Measurements from ENCODE around the gene SOX13.

Gene SOX13

DNA sequence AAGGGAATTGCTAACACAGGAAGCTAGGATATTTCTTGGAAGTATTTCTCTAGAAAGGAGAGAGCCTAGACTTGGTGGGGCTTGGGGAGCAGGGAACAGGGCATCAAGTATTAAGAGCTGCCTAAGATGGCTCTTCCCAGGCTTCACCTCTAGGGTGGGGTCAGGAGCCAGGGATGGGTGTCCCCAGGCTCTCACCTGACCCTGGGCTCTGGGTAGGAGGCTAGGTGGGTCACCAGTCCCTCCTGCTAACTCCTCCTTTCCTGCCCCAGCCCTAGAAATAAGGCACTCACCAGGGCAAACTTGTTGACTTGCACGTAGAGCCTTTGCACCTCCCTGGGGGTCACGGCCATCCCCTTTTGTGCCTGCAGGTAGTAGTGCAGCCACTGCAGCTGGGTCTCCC lies 63.9 kb downstream of the SOX13 start:
- Histone ChIP-seq H3K14ac (ENCODE audit: low read length in 2 of 2) (no peak overlapping the region), H2BK5ac (ENCODE audit: low read depth, low read length, poor library complexity, severe bottlenecking) (no peak overlapping the region), H2BK15ac (ENCODE audit: low read depth, poor library complexity, severe bottlenecking) (no peak overlapping the region), H2AK5ac (ENCODE audit: low read length, severe bottlenecking) (no peak overlapping the region), H3K27ac (ENCODE audit: low read length, poor library complexity, severe bottlenecking) (no peak overlapping the region), H3K9me3 (ENCODE audit: control insufficient read depth, low read length) (no peaks in the 10 kb centered on the region), H4K91ac (ENCODE audit: low read length) (no peak overlapping the region), H4K8ac (ENCODE audit: low read length) (no peak overlapping the region), H2BK120ac (ENCODE audit: low read depth, low read length) (no peak overlapping the region), H2AFZ (ENCODE audit: low read depth, low read length) (no peak overlapping the region), H3K79me1 (replicated peaks; ENCODE audit: low read length, poor library complexity, severe bottlenecking) (no peaks in the 10 kb centered on the region), H3K9ac (ENCODE audit: low read length) (no peak overlapping the region), H2BK12ac (ENCODE audit: low read length in 2 of 2) (no peak overlapping the region), H3K4me3 (ENCODE audit: insufficient read depth in 1 of 2, low read depth in 1 of 2, low read length in 2 of 2) (no peak overlapping the region), H3K27me3 (ENCODE audit: control insufficient read depth in 1 of 2, insufficient read depth in 1 of 2, low read length in 2 of 2) (peaks cover 3 to 8% of the 10 kb centered on the region in 2 experiments), H3K4ac (ENCODE audit: low read depth in 1 of 2, low read length in 2 of 2) (no peak overlapping the region), H3K4me2 (ENCODE audit: low read length, poor library complexity, severe bottlenecking) (no peak overlapping the region), H3K23ac (ENCODE audit: low read length in 2 of 2) (no peak overlapping the region), H3K36me3 (ENCODE audit: control insufficient read depth in 1 of 2, insufficient read depth in 2 of 2, low read depth in 1 of 2, low read length in 2 of 2) (peaks cover 0 to 24% of the 10 kb centered on the region in 2 experiments), H3K18ac (ENCODE audit: low read depth in 1 of 2, low read length in 2 of 2) (no peak overlapping the region), H3K4me1 (ENCODE audit: control insufficient read depth, insufficient read depth, low read depth, low read length) (peaks cover 2% of the 10 kb centered on the region)
- 64% methylated on average over 2 of the region's 2 CpGs for WGBS
- DNase-seq, result no peak

DNA sequence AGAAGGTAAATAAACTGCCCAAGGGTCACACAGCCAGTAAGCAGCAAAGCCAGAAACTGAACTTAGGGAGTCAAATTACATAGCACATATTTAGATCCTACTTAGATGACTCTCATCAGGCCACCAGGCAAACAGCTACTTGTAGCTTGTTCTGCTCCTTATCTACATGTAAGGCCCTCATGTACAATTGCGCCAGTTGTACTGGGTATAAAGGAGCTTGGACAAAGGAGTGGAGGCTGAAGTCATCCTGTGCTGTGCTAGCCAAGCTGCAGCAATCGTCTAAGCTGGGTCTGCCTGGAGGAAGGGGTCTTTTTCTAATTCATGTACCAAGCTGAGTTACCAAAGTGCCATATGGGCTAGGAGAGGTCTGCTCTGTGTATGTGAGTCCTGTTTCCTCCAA lies 66.2 kb downstream of the SOX13 start:
- Histone ChIP-seq H2AK5ac (ENCODE audit: low read length, severe bottlenecking) (no peak overlapping the region), H3K27ac (ENCODE audit: low read length, poor library complexity, severe bottlenecking) (no peak overlapping the region), H3K79me1 (replicated peaks; ENCODE audit: low read length, poor library complexity, severe bottlenecking) (no peaks in the 10 kb centered on the region), H2BK12ac (ENCODE audit: low read length in 2 of 2) (no peak overlapping the region), H3K36me3 (ENCODE audit: control insufficient read depth in 1 of 2, insufficient read depth in 2 of 2, low read depth in 1 of 2, low read length in 2 of 2) (peaks cover 0 to 20% of the 10 kb centered on the region in 2 experiments), H3K27me3 (ENCODE audit: control insufficient read depth in 1 of 2, insufficient read depth in 1 of 2, low read length in 2 of 2) (peaks cover 3 to 17% of the 10 kb centered on the region in 2 experiments), H2BK15ac (ENCODE audit: low read depth, poor library complexity, severe bottlenecking) (no peak overlapping the region), H3K4me2 (ENCODE audit: low read length, poor library complexity, severe bottlenecking) (no peak overlapping the region), H3K9me3 (ENCODE audit: control insufficient read depth, low read length) (no peaks in the 10 kb centered on the region), H3K23ac (ENCODE audit: low read length in 2 of 2) (no peak overlapping the region), H3K9ac (ENCODE audit: low read length) (no peak overlapping the region), H3K4ac (ENCODE audit: low read depth in 1 of 2, low read length in 2 of 2) (no peak overlapping the region), H2AFZ (ENCODE audit: low read depth, low read length) (no peak overlapping the region), H4K91ac (ENCODE audit: low read length) (no peak overlapping the region), H2BK5ac (ENCODE audit: low read depth, low read length, poor library complexity, severe bottlenecking) (no peak overlapping the region), H4K8ac (ENCODE audit: low read length) (no peak overlapping the region), H3K18ac (ENCODE audit: low read depth in 1 of 2, low read length in 2 of 2) (no peak overlapping the region), H3K14ac (ENCODE audit: low read length in 2 of 2) (no peak overlapping the region), H2BK120ac (ENCODE audit: low read depth, low read length) (no peak overlapping the region), H3K4me1 (ENCODE audit: control insufficient read depth, insufficient read depth, low read depth, low read length) (peaks cover under 1% of the 10 kb centered on the region), H3K4me3 (ENCODE audit: insufficient read depth in 1 of 2, low read depth in 1 of 2, low read length in 2 of 2) (no peak overlapping the region)
- WGBS, result 88% methylated on average over 2 of the region's 2 CpGs
- DNase-seq, result no peak

- no peak overlapping the region for H2AFZ ChIP-seq (ENCODE audit: low read depth, low read length)
- H2AK5ac ChIP-seq (ENCODE audit: low read length, severe bottlenecking), result no peak overlapping the region
- peaks cover 3 to 18% of the 10 kb centered on the region in 2 experiments for H3K27me3 ChIP-seq (ENCODE audit: control insufficient read depth in 1 of 2, insufficient read depth in 1 of 2, low read length in 2 of 2)
- H3K9me3 ChIP-seq (ENCODE audit: control insufficient read depth, low read length), result no peaks in the 10 kb centered on the region
- DNase-seq, result no peak
- no peak overlapping the region for H2BK5ac ChIP-seq (ENCODE audit: low read depth, low read length, poor library complexity, severe bottlenecking)
- no peaks in the 10 kb centered on the region for H3K79me1 ChIP-seq (replicated peaks; ENCODE audit: low read length, poor library complexity, severe bottlenecking)
- H4K91ac ChIP-seq (ENCODE audit: low read length), result no peak overlapping the region
- H2BK15ac ChIP-seq (ENCODE audit: low read depth, poor library complexity, severe bottlenecking), result no peak overlapping the region
- no peak overlapping the region for H3K4me3 ChIP-seq (ENCODE audit: insufficient read depth in 1 of 2, low read depth in 1 of 2, low read length in 2 of 2)
- H3K4ac ChIP-seq (ENCODE audit: low read depth in 1 of 2, low read length in 2 of 2), result no peak overlapping the region
- H3K36me3 ChIP-seq (ENCODE audit: control insufficient read depth in 1 of 2, insufficient read depth in 2 of 2, low read depth in 1 of 2, low read length in 2 of 2), result peaks cover 0 to 12% of the 10 kb centered on the region in 2 experiments
- 95% methylated on average over 6 of the region's 6 CpGs for WGBS
- no peak overlapping the region for H3K23ac ChIP-seq (ENCODE audit: low read length in 2 of 2)
- H3K4me2 ChIP-seq (ENCODE audit: low read length, poor library complexity, severe bottlenecking), result no peak overlapping the region
- H2BK120ac ChIP-seq (ENCODE audit: low read depth, low read length), result no peak overlapping the region
- no peak overlapping the region for H3K9ac ChIP-seq (ENCODE audit: low read length)
- H3K14ac ChIP-seq (ENCODE audit: low read length in 2 of 2), result no peak overlapping the region
- no peak overlapping the region for H2BK12ac ChIP-seq (ENCODE audit: low read length in 2 of 2)
- no peak overlapping the region for H3K18ac ChIP-seq (ENCODE audit: low read depth in 1 of 2, low read length in 2 of 2)
- no peak overlapping the region for H4K8ac ChIP-seq (ENCODE audit: low read length)
- no peak overlapping the region for H3K27ac ChIP-seq (ENCODE audit: low read length, poor library complexity, severe bottlenecking)
- H3K4me1 ChIP-seq (ENCODE audit: control insufficient read depth, insufficient read depth, low read depth, low read length), result no peaks in the 10 kb centered on the region
Measured at GRCh38 chr1:204139952-204140351, 67.0 kb downstream of the SOX13 start.

DNA sequence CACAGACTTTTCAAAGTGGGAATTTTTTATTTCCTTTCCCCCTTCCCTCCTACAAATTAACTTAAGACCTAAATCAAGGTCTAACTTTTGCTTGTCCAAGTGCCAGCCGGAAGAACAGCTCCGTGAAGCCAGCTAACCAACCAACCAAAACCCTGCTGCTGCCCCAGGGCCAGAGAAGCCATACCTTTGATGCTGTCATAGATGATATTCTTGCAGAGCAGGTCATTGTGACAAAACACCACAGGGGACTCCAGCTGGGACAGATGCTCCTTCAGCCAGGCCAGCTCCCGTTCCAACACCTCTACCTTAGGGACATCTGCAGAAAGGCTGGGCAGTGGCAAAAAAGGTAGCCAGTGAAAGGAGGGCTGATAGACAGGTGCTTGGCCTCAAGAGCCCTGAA lies 68.2 kb downstream of the SOX13 start:
- Histone ChIP-seq H3K4me2 (ENCODE audit: low read length, poor library complexity, severe bottlenecking) (no peak overlapping the region), H4K8ac (ENCODE audit: low read length) (no peak overlapping the region), H4K91ac (ENCODE audit: low read length) (no peak overlapping the region), H2BK5ac (ENCODE audit: low read depth, low read length, poor library complexity, severe bottlenecking) (no peak overlapping the region), H3K4me3 (ENCODE audit: insufficient read depth in 1 of 2, low read depth in 1 of 2, low read length in 2 of 2) (no peak overlapping the region), H3K27ac (ENCODE audit: low read length, poor library complexity, severe bottlenecking) (no peak overlapping the region), H3K79me1 (replicated peaks; ENCODE audit: low read length, poor library complexity, severe bottlenecking) (no peaks in the 10 kb centered on the region), H3K36me3 (ENCODE audit: control insufficient read depth in 1 of 2, insufficient read depth in 2 of 2, low read depth in 1 of 2, low read length in 2 of 2) (peaks cover 0 to 13% of the 10 kb centered on the region in 2 experiments), H3K9ac (ENCODE audit: low read length) (no peak overlapping the region), H3K23ac (ENCODE audit: low read length in 2 of 2) (no peak overlapping the region), H3K14ac (ENCODE audit: low read length in 2 of 2) (no peak overlapping the region), H3K4ac (ENCODE audit: low read depth in 1 of 2, low read length in 2 of 2) (no peak overlapping the region), H3K27me3 (ENCODE audit: control insufficient read depth in 1 of 2, insufficient read depth in 1 of 2, low read length in 2 of 2) (peaks cover 3 to 29% of the 10 kb centered on the region in 2 experiments), H3K9me3 (ENCODE audit: control insufficient read depth, low read length) (no peaks in the 10 kb centered on the region), H2BK120ac (ENCODE audit: low read depth, low read length) (no peak overlapping the region), H3K4me1 (ENCODE audit: control insufficient read depth, insufficient read depth, low read depth, low read length) (no peaks in the 10 kb centered on the region), H2BK15ac (ENCODE audit: low read depth, poor library complexity, severe bottlenecking) (no peak overlapping the region), H2AFZ (ENCODE audit: low read depth, low read length) (no peak overlapping the region), H2AK5ac (ENCODE audit: low read length, severe bottlenecking) (no peak overlapping the region), H2BK12ac (ENCODE audit: low read length in 2 of 2) (no peak overlapping the region), H3K18ac (ENCODE audit: low read depth in 1 of 2, low read length in 2 of 2) (no peak overlapping the region)
- DNase-seq, result no peak
- WGBS, result 95% methylated on average over 3 of the region's 3 CpGs

All from mesenchymal stem cell (in vitro differentiated cells and primary cell).